ENCODE results near the gene PFKP. TPM values are rescaled to one million over a fixed set of nuclear protein-coding genes. Genes with fewer than 3 reads are reported as not detected.
"Not testable (repeated sequence)": the region's sequence is repeated elsewhere in the genome, so short reads cannot be mapped to it uniquely, and the experiment has no call there.

The PFKP gene
- total RNA-seq, 2 donors from 2014 or later = 76.9 to 106 TPM

DNA sequence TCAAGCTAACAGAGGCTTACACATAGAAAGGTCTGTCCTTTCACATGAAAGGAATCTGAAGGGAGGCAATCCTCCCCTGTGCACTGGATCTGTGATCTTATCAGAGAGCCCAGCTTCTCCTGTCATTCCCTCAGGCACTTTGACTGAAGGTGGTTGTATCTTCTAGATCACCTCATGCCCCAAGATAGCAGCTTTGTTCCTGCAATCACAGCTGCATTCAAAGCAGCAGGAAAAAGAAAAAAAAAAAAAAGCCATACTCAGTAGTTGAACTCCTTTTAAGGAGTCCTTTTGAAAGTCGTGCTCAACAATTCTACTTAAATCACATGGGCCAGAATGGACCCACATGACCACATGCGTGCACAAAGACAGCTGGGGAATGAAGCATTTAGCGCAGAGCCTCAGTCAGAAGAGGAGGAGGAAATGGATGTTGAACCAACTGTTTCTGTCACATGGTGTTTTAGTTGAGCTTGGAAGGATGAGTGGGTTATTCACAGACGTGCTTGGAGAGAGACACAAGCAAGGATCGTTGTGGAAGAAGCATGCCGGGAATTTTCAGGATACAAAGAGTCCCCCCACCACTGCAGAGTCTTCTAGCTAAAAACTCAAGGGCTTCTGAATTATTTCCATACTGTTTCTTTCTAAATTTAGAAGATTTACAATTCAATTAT lies 13.0 kb upstream of the PFKP start:
- H3K9me3 ChIP-seq (ENCODE audit: control insufficient read depth, low read length, poor library complexity, severe bottlenecking) = no peaks in the 10 kb centered on the region
- no peak overlapping the region for H3K27ac Mint-ChIP-seq
- peaks cover 9% of the 10 kb centered on the region for H3K4me1 Mint-ChIP-seq
- peaks cover 16% of the 10 kb centered on the region for H3K27me3 Mint-ChIP-seq
- H3K36me3 Mint-ChIP-seq (ENCODE audit: low read depth) = no peaks in the 10 kb centered on the region
- H3K4me3 Mint-ChIP-seq = no peak overlapping the region
- DNase-seq (no peak), ATAC-seq (no peak)

DNA sequence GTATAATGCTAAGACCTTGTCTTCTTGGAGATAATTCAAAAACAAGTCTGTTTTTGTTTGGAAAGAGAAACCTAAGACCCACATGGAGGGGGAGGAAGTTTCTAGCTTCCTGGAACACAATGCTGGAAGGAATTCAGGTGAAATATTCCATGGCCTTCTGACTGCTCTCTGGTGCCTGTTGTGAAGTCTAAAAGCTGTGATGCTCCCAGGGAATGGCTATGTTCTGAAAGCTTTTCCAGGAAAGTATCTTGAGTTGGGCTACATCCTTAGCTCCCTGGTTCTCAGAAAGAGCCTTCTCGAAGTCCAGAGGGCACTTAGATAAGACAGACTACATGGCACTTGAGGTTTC lies 12.5 kb upstream of the PFKP start:
- Mint-ChIP-seq H3K27ac (no peak overlapping the region), H3K36me3 (ENCODE audit: low read depth) (no peaks in the 10 kb centered on the region), H3K4me1 (peaks cover 9% of the 10 kb centered on the region), H3K27me3 (peaks cover 13% of the 10 kb centered on the region), H3K4me3 (no peak overlapping the region)
- ATAC-seq (no peak), DNase-seq (no peak)
- H3K9me3 ChIP-seq (ENCODE audit: control insufficient read depth, low read length, poor library complexity, severe bottlenecking) = no peaks in the 10 kb centered on the region

DNA sequence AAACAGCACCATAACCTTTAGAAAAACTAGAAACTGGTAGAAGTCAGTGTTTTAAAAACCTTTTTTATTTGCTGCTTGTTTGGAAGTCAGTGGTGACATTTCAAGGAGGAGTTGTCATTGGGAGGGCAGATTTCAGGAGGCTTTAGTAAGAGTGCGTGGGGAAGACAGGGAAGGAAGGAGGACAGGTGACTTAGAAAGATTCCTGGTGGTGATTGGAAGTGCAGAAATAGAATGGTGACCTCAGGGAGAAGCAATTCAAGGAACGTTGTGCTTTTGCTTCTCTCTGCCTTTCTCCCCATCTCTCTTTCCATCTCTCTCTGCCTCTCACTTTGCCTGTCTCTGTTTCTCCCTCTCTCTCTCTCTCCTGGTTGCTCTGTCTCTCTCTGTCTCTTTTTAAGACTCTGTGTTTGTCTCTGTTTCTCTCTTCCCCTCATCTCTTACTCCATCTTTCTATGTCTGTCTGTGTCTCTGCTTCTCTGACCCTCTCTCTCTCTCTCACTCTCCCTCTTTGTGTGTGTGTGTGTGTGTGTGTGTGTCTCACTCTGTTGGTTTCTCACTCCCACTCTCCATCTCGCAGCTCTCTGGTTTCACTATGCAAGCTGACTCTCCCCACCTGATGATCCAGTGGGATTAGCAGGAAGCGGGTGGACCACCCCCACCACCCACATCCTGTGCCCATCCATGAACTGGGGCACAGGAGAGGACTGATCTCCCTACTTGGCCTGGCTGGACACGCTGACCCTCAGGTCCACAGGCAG lies 10.9 kb upstream of the PFKP start:
- ATAC-seq (no peak), DNase-seq (no peak)
- Mint-ChIP-seq H3K36me3 (ENCODE audit: low read depth) (no peaks in the 10 kb centered on the region), H3K4me3 (no peak overlapping the region), H3K27ac (no peak overlapping the region), H3K4me1 (peaks cover 9% of the 10 kb centered on the region), H3K27me3 (peaks cover 4% of the 10 kb centered on the region)
- H3K9me3 ChIP-seq (ENCODE audit: control insufficient read depth, low read length, poor library complexity, severe bottlenecking) = no peaks in the 10 kb centered on the region

DNA sequence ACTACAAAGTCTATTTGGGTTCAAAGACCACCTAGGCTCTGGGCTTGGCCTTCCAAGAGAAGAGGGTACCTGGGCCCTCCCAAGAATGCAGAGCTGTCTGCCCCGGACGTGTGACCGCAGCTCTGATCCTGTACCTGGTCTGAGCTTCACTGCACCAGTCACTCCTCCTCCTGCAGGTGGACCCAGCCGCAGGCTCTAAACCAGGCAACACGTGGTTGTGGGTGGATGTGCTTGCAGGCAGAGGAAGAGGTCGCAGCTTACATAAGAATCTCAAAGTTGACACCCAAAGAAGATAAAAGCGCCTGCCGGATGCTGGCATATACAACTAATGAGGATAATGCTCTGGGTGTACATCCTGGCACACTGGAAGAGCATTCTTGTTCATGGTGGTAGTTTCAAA lies 9.4 kb upstream of the PFKP start:
- Mint-ChIP-seq H3K4me1 (peaks cover 9% of the 10 kb centered on the region), H3K27me3 (peaks cover 4% of the 10 kb centered on the region), H3K27ac (no peak overlapping the region), H3K36me3 (ENCODE audit: low read depth) (no peaks in the 10 kb centered on the region), H3K4me3 (no peak overlapping the region)
- ATAC-seq = no peak
- H3K9me3 ChIP-seq (ENCODE audit: control insufficient read depth, low read length, poor library complexity, severe bottlenecking) = no peaks in the 10 kb centered on the region
- no peak for DNase-seq

DNA sequence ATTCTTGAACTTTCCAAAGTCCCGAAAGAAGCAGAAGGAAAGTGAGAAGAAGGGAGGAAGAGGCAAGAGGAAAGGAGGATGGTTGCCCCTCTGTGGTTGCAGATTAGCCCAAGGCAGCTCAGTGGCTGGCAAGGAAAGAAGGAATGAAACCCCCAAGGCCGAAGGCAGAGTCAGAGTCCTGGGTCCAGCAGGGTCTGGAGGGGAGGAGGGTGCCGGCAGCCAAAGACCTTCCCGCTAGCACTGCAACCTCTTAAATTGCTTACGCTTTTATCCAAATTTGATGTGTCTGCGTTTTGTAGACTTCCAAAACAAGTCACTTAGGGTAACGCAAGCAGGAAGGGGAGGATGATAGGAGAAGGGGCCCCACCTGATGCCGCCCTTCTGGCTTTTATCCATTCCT lies 7.4 kb upstream of the PFKP start:
- H3K4me1 Mint-ChIP-seq = peaks cover 9% of the 10 kb centered on the region
- H3K36me3 Mint-ChIP-seq (ENCODE audit: low read depth) = no peaks in the 10 kb centered on the region
- H3K27me3 Mint-ChIP-seq = peaks cover 4% of the 10 kb centered on the region
- ATAC-seq (no peak), DNase-seq (no peak)
- H3K4me3 Mint-ChIP-seq = no peak overlapping the region
- H3K9me3 ChIP-seq (ENCODE audit: control insufficient read depth, low read length, poor library complexity, severe bottlenecking) = no peaks in the 10 kb centered on the region
- no peak overlapping the region for H3K27ac Mint-ChIP-seq

DNA sequence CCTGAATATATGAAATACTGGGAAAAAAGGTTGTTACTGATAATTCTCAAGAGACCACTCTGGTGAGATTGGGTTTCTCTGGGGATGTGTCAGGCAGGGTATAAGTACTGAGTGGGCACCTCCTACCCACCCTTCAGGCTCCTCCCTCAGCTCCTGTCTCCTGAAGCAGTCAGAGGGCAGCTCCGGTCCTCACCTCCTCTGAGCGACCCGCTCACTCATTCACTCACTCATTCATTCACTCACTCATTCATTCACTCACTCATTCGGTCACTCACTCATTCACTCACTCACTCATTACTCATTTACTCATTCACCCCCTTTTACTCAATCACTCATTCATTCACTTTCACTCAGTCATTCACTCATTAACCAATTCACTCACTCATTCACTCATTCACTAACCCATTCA lies 6.9 kb upstream of the PFKP start:
- no peaks in the 10 kb centered on the region for H3K36me3 Mint-ChIP-seq (ENCODE audit: low read depth)
- no peak overlapping the region for H3K4me3 Mint-ChIP-seq
- DNase-seq (no peak), ATAC-seq (no peak)
- H3K27ac Mint-ChIP-seq = no peak overlapping the region
- no peaks in the 10 kb centered on the region for H3K9me3 ChIP-seq (ENCODE audit: control insufficient read depth, low read length, poor library complexity, severe bottlenecking)
- H3K4me1 Mint-ChIP-seq = peaks cover 9% of the 10 kb centered on the region
- peaks cover 4% of the 10 kb centered on the region for H3K27me3 Mint-ChIP-seq

DNA sequence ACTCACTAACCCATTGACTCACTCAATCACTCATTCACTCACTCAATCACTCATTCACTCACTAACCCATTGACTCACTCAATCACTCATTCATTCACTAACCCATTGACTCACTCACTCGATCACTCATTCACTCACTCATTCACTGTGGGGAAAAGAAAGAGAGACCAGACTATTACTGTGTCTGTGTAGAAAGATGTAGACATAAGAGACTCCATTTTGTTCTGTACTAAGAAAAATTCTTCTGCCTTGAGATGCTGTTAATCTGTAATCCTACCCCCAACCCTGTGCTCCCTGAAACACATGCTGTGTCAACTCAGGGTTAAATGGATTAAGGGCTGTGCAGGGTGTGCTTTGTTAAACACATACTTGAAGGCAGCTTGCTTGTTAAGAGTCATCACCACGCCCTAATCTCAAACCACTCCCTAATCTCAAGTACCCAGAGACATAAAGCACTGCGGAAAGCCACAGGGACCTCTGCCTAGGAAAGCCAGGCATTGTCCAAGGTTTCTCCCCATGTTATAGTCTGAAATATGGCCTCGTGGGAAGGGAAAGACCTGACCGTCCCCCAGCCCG lies 5.9 kb upstream of the PFKP start:
- H3K9me3 ChIP-seq (ENCODE audit: control insufficient read depth, low read length, poor library complexity, severe bottlenecking); H3K27ac Mint-ChIP-seq; ATAC-seq; H3K27me3 Mint-ChIP-seq; DNase-seq; H3K36me3 Mint-ChIP-seq (ENCODE audit: low read depth); H3K4me1 Mint-ChIP-seq; H3K4me3 Mint-ChIP-seq: not testable (repeated sequence)

DNA sequence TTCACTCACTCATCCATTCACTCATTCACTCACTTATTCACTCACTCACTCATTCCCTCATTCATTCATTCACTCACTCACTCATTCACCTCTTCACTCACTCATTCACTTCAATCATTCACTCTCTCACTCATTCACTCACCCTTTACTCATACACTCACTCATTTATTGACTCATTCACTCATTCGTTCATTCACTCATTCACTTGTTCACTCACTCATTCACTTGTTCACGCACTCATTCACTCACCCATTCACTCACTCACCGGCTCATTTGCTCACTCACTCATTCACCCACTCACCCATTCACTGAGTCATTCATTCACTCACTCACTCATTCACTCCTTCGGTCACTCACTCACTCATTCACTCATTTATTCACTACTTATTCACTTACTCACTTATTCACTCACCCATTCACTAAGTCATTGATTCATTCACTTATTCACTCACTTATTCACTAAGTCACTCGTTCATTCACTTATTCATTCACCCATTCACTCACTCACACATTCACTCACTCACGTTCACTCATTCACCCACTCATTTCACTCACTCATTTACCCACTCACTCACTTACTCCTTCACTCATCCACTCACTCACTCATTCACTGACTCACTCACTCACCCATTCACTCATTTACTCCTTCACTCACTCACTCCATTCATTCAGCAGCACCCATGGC lies 4.7 kb upstream of the PFKP start:
- H3K27me3 Mint-ChIP-seq = no peaks in the 10 kb centered on the region
- H3K36me3 Mint-ChIP-seq (ENCODE audit: low read depth) = no peaks in the 10 kb centered on the region
- peaks cover 4% of the 10 kb centered on the region for H3K4me1 Mint-ChIP-seq
- H3K4me3 Mint-ChIP-seq = no peak overlapping the region
- ATAC-seq = no peak
- H3K9me3 ChIP-seq (ENCODE audit: control insufficient read depth, low read length, poor library complexity, severe bottlenecking) = no peaks in the 10 kb centered on the region
- H3K27ac Mint-ChIP-seq = no peak overlapping the region
- DNase-seq = no peak

DNA sequence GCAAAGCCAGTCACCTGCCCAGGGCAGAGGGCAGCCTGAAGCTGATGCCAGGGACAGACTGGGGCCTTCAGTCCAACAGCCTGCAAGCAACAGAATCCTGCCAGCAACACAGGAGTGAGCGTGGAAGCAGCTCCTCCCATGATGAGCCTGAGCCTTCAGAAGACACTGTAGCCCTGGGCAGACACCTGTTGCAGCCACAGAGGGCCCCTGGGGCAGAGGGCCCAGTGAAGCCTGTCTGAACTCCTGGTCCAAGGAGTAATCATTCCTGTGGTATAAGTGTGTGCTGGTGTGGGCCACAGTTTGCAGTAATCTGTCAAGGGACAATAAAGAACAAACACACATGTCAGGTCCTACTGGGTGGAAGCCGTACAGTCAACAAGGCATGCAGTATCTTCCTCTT lies 2.9 kb upstream of the PFKP start:
- Mint-ChIP-seq H3K36me3 (ENCODE audit: low read depth) (peaks cover 2% of the 10 kb centered on the region), H3K27me3 (no peaks in the 10 kb centered on the region), H3K4me3 (no peak overlapping the region), H3K27ac (no peak overlapping the region), H3K4me1 (peaks cover 7% of the 10 kb centered on the region)
- ATAC-seq = no peak
- no peak for DNase-seq
- H3K9me3 ChIP-seq (ENCODE audit: control insufficient read depth, low read length, poor library complexity, severe bottlenecking) = no peaks in the 10 kb centered on the region

DNA sequence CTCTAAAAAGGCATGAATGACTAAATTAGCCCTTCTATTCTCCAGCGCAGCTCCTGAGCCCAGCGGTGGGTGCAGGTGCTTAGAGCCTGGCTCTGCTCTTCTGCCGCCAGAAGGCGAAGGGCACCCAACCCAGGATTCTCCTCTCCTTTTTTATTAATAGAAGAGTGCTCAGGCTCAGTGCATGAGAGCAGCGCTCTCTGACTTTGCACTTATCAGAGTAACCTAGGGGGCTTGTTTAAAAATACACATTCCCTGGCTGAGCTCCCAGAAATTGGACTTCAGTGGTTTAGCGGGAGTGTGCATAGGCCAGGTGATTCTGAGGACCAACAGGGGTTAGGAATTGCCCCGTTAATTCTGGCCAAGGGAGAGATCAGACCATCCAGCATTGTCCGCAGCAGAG lies 1.7 kb upstream of the PFKP start:
- DNase-seq = no peak
- H3K27me3 Mint-ChIP-seq = no peaks in the 10 kb centered on the region
- no peak for ATAC-seq
- peaks cover 16% of the 10 kb centered on the region for H3K4me1 Mint-ChIP-seq
- H3K4me3 Mint-ChIP-seq = peak overlapping the region; percentile 45
- H3K27ac Mint-ChIP-seq = no peak overlapping the region
- H3K36me3 Mint-ChIP-seq (ENCODE audit: low read depth) = peaks cover 2% of the 10 kb centered on the region
- H3K9me3 ChIP-seq (ENCODE audit: control insufficient read depth, low read length, poor library complexity, severe bottlenecking) = no peaks in the 10 kb centered on the region

DNA sequence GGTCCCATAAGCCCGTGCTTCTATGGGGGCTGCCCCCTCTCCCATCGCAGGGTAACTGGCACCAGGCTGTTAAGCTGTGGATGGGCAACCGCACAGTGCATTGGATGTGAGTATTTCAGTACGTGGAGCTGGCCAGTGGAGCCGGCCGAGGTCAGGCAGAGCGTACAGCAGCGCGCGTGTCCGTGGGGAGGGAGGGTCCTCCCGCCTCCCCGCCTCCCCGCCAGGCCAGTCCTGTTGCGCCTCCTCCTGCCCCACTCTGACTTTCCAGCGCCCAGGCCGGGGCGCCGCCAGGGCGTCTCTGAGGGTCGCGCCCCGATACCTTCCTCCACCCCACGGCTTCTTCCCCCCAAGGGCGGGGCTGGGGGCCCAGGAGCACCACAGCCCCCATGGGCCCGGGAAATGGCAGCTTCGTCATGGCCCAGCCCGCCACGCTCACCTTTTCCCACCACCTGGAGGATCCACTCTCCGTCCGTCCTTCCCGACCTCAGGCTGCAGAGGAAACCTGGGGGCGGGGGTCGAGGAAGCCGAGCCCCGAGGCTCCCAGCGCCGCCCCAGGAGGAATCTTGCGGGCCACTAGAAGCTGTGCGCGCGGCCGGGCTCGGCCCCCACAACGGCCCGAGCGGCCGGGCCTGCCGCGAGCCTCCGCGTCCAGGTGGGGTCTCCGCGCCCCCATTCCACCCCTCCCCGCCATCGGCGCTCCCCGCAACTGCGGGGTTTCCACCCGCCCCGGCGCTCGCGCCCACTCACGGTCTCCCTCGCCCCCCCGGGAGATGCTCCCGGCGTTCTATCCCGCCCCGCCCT lies 831 bp upstream of the PFKP start:
- no peak overlapping the region for H3K27ac Mint-ChIP-seq
- H3K4me3 Mint-ChIP-seq = peak overlapping the region; percentile 97
- H3K36me3 Mint-ChIP-seq (ENCODE audit: low read depth) = peaks cover 2% of the 10 kb centered on the region
- no peaks in the 10 kb centered on the region for H3K9me3 ChIP-seq (ENCODE audit: control insufficient read depth, low read length, poor library complexity, severe bottlenecking)
- DNase-seq (no peak), ATAC-seq (no peak)
- no peaks in the 10 kb centered on the region for H3K27me3 Mint-ChIP-seq
- peaks cover 19% of the 10 kb centered on the region for H3K4me1 Mint-ChIP-seq

DNA sequence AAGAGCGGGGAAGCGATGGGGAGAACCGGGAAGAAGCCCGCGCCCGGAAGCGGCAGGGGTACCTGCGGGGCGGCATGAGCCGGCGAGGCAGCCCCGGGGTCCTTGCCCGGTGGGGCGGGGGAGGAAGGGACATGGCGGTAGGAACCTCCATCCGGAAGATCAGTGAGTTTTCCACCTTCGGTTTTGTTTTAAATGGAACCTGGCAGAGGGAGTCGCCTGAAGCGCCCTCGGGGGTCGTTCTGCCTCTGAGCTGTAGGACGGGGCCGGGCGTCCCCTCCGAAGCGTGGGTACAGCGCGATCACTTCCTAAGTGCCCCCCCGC lies 471 bp downstream of the PFKP start:
- peak overlapping the region; percentile 68 for H3K27ac Mint-ChIP-seq
- DNase-seq (no peak), ATAC-seq (peak; percentile 11)
- peaks cover 29% of the 10 kb centered on the region for H3K4me1 Mint-ChIP-seq
- H3K9me3 ChIP-seq (ENCODE audit: control insufficient read depth, low read length, poor library complexity, severe bottlenecking) = no peaks in the 10 kb centered on the region
- H3K4me3 Mint-ChIP-seq = peak overlapping the region; percentile 97
- no peaks in the 10 kb centered on the region for H3K27me3 Mint-ChIP-seq
- peaks cover 2% of the 10 kb centered on the region for H3K36me3 Mint-ChIP-seq (ENCODE audit: low read depth)
